Measurements from ENCODE around the gene NFYB.
"Not testable (repeated sequence)": the region's sequence is repeated elsewhere in the genome, so short reads cannot be mapped to it uniquely, and the experiment has no call there.

NFYB gene

DNA sequence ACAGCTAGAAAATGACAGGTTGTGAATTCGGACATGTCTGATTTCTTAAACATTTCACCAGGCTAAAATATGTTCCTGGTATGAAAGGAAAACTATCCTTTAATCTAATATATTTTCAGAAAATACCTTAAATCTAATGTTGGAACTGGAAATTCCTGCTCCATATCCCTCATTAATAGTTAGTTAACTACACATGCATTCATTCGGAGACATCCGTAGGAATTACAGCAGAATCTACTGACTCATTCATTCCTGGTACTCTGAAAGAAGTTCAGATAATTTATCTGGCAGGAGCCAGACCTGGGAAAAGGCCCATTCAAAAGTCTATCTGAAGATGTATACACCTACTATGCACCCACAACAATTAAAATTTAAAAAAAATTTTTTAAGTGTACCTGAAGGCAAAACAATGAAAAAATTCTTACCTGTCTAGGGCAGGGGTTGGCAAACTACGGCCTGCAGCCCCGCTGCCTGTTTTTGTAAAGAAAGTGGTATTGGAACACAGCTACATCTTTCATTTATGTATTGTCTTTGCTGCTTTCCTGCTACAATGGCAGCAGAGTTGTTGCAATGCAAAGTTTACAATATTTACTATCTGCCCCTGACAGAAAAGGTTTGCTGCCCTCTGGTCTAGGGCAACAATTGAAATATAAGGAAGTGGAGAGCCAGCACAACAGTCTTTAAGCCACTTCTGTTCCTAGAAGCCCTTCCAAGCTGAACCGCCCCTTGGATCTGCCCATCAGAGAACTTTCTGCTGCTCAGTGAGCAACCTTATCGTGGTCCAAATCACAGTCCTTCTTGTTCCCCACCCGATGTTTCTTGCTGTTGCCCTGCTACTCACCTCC, 17.9 kb upstream of the NFYB start:
- DNase-seq, result no peak

DNA sequence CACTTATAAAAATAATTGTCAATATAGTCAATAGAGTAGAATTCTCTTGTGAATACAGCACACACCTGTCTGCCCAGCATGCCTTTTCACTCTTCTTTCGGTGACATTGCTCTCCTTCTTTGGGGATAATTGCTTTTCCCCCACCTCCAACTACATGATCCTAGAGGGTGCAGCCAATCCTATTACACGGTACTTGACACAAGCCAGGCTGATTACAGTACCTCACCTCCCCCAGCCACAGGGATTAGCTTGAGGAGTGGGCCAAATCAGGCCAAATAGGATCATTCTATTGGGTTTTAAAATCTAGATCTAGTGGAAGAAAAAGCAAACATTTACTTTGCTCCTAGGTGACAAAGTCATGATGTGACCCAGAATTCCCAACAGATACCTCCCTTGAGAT, 16.8 kb upstream of the NFYB start:
- DNase-seq, result no peak

DNA sequence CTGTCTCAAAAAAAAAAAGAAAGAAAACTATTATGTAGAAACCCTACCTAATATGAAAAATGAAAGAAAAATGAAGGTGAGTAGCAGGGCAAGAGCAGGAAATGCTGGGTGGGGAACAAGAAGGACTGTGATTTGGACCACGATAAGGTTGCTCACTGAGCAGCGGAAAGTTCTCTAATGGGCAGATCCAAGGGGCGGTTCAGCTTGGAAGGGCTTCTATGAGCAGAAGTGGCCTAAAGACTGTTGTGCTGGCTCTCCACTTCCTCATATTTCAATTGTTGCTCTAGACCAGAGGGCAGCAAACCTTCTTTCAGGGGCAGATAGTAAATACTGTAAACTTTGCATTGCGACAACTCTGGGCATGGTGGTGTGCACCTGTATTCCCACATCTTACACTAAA, 16.3 kb upstream of the NFYB start:
- DNase-seq, result no peak

DNA sequence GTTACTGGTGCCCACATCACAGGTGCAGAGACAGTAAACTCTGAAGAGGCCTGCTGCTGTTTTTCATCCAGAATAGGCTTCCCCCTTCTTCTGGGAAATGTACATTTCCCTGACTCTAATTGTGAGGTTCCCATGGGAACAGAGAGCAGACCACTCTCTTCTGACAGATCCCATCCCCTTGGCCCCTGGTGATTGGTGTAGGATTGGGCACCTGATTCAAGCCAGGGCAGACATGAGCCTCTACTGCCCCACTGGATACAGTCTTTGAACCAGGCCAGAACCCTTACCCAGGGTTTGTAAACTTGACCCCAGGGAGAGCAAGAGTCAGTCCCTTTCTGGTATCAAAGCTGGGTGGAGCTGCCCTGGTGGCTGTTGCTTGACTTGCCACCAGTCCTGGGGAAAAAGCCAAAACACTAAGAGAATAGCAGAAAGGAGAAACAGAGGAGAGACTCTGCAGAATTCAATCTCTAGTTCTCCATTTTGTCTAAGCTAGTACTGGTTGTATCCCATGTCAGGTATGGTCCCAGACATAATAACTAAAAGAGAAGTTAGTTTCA, 14.8 kb upstream of the NFYB start:
- DNase-seq, result no peak

DNA sequence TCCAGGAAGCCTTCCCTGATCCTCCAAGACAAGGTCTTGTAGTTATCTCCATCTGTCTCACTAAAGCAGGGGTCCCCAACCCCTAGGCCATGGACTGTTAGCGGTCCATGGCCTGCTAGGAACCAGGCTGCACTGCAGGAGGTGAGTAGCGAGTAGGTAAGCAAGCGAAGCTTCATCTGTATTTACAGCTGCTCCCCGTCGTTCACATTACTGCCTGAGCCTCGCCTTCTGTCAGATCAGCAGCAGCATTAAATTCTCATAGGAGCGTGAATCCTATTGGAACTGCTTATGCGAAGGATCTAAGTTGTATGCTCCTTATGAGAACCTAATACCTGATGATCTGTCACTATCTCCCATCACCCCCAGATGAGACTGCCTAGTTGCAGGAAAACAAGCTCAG, 12.4 kb upstream of the NFYB start:
- DNase-seq, result no peak

DNA sequence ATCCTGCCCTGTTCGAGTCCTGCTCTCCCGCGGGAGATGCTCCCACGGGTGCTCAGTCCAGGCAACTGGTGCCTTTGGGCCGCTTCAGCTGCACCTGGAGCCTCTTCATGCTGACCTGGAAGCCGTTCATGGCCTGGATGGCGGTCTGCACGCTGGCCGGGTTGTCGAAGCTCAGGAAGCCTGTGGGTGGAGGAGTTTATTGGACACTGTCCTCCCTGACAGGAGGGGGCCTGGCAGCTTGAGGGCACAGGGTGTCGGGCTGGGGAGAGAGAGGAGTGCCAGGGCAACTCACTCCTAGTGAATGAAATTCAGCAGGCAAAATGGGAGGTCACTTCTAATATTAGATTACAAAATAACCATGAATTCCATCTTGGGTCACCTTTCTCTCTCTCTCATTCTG, 9.3 kb upstream of the NFYB start:
- DNase-seq, result no peak

- DNase-seq, result no peak
Measured at GRCh38 chr12:104143918-104144317, 5.9 kb upstream of the NFYB start.

DNA sequence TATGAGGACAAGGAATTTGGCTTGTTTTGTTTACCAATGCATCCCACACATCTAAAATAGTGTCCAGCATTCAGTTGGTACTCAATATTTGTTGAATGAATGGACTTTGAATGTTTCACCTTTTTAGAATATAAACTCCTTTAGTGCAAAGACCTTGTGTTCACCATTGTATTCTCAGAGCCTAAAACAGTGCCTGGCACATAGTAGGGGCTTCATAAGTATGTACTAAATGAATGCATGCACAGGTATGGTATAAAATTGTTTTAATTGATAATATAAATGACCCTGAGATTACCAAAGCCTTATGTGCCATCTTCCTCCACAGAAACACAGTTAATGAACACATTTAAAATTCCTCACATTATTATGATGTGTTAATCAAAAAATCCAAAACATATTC, 5.0 kb upstream of the NFYB start:
- no peak for DNase-seq

DNA sequence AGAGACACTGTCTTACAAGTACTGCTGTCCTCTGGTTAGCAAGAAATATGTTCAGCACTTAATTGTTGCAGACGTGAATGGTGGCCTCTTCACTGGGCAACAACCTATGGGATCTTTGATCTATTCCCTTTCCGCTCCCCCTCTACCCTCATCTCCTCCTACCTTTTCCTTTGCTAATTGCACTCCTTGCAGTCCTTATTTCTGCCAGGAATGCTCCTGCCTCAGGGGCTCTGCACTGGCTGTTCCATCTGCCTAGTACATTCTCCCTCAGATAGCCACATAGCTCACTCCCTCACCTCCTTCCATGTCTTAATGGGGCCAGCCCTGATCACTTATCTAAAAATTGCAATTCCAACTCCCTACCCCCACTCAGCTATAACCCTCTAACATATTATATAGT, 4.5 kb upstream of the NFYB start:
- DNase-seq, result no peak

DNA sequence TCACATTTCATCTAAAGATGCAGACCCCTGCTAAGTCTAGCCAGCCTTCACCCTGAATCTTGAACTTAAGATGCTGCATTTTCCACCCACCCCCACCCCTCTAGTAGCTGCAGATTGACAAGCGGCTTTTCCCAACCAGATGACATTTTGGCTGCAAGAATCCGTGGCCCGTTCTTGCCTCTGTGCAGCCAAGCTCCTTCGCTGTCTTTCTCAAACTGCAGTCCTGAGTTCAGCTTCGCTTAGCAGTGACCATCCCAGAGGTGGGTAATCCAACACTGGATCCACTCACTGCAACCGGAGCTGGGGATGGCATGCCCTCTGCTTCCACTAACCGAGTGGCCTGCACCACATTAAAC, 765 bp upstream of the NFYB start:
- no peak for DNase-seq

- peak; percentile 64 for DNase-seq
Measured at GRCh38 chr12:104137001-104137901, 759 bp downstream of the NFYB start.

DNA sequence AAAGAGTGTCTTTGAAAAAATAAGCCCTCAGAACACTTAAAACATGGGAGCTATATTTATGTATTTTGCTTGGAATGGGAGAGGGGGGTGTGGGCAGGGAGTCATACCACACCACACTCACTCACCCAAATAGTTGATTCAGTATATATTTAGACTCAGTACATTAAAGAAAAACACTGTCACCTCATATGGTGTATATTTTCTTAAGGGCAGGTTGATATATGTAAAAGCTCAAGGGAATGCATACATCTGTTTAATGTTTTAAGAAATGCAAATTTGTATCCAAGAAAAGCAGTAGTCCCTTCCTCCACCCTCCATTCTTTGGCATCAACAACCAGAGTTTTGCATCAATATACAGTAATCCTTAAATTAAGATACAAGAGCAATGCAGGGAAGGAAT, 1.4 kb downstream of the NFYB start:
- DNase-seq, result no peak

DNA sequence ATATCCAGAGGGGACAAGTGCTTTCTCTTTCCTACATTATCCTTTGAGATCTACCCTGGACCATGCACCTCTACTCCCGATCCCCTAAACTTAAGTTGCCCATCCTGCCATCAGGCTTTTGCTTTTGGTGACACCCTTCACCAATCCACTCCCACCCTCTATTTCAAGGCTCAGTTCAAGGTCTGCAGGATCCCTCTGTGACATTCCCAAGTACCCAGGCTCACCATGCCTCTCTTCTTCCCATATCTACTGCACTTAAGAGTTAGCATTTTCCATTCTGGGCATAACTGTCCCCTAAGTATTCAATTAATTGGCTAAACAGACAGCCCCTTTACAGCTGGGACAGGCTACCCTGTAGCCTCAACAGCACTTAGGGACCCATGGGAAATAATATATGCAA, 3.1 kb downstream of the NFYB start:
- no peak for DNase-seq

DNA sequence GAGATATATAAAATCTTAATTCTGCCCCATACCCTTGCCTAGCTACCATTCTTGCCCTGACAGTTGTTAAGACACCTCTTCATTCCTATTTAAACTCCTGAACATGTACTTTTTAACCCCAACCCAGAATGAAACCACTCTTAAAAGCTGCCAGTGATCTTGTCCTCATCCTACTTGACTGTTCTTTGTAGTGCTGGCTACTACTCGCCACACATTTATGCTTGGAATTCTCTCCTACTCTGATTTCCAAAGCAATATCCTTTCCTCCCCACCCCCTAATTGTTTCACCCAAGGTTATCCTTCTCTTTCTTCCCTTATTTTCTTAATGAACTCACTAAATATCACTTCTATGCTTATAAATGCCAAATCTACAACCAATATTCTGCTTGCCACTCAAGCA, 4.1 kb downstream of the NFYB start:
- DNase-seq, result no peak

- no peak for DNase-seq
Measured at GRCh38 chr12:104133321-104133720, 4.7 kb downstream of the NFYB start.

GRCh38 chr12:104132351-104132956, 5.6 kb downstream of the NFYB start:
- no peak for DNase-seq

DNA sequence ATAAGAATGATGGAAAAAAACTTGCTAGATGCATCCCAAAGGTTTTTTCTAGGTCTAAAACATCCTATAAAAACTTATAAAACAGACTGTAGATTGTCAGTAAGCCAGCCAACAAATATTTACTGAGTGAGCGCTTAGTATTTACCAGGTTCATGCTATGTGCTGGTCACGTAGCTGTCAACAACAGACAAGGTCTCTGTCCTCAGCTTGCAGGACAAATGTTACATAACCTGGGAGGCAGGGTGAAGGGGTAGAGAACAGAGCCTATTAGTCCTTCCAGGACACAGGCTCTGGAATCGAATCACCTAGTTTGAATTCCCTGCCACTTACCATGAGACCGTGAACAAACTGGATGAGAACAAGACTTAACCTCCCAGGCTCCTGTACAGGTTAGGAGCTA, 6.4 kb downstream of the NFYB start:
- DNase-seq, result no peak

GRCh38 chr12:104130760-104131159, 7.2 kb downstream of the NFYB start:
- no peak for DNase-seq

- no peak for DNase-seq
Measured at GRCh38 chr12:104126548-104126947, 11.5 kb downstream of the NFYB start.

GRCh38 chr12:104122298-104122697, 15.7 kb downstream of the NFYB start:
- DNase-seq, result no peak

- DNase-seq, result no peak
Measured at GRCh38 chr12:104121001-104121400, 17.0 kb downstream of the NFYB start.

GRCh38 chr12:104115587-104115975, 22.4 kb downstream of the NFYB start:
- no peak for DNase-seq

DNA sequence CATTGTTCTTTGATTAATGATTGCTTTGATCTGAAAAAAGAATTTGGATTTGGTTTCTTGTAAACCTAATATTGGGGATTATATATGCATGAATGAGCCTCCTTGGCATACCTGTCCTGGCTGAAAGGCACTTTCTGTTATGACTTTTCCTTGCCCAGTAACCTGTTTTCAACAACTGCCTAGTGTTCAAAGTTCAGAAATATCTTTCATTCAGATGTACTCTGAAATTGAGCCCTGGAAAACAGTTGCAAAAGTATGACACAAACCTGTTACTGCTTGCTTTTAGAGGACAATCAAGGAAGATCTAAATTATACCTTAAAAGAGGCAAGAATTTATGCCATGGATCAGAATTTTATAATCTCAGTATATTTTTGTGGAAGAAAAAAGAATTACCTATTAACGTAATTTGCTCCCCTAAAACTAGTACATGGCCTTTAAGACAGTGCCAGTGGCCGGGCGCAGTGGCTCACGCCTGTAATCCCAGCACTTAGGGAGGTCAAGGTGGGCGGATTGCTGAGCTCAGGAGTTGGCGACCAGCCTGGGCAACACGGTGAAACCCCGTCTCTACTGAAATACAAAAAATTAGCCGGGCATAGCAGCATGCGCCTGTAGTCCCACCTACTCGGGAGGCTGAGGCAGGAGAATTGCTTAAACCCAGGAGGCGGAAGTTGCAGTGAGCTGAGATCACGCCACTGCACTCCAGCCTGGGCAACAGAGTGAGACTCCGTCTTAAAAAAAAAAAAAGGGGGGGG, 23.0 kb downstream of the NFYB start:
- DNase-seq, result not testable (repeated sequence)
